ENCODE results near the gene SERPINB6. TPM values are rescaled to one million over a fixed set of nuclear protein-coding genes. Genes with fewer than 3 reads are reported as not detected.

Gene SERPINB6
- total RNA-seq, 1 experiment from 2014 or later = 39.0 TPM

DNA sequence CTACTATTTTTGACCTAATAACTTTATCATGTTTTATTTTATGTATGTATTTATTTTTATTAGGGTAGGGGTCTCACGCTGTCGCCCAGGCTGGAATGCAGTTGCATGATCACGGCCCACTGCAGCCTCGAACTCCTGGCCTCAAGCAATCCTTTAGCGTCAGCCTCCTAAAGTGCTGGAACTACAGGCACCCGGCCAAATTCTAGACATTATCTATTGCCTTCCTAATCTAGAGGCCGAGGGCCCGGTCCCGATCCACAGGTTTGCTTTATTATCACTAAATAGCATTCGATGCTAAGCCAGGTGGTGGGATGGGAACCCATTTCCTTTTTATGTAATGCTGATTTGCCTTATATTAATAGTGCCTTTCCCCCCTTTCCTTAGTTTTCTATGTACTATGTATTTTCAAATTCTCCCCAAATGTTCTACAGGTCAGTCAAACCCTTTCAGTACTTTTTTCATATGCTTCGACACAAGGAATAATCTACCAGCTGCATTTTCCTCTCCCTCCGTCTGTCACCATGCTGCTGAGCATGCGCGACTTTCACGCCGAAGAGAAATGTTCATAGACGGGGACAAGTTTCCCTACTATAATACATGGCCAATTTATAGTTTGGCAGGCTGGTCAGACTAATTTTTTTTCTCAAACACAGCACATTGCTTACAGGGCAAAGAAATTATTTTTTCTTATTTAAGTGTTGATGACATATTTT lies 6.4 kb downstream of the SERPINB6 start:
- Histone ChIP-seq H4K5ac (ENCODE audit: insufficient read length, low read depth, low read length) (no peak overlapping the region), H3K79me2 (ENCODE audit: insufficient read depth, low read length) (no peaks in the 10 kb centered on the region), H3K18ac (ENCODE audit: insufficient read length, low read depth, low read length) (no peak overlapping the region), H4K91ac (ENCODE audit: insufficient read length, low read depth, low read length) (no peak overlapping the region), H4K8ac (replicated peaks; ENCODE audit: insufficient read length, low read depth, low read length) (no peak overlapping the region), H2BK5ac (ENCODE audit: insufficient read length, low read length) (no peak overlapping the region), H3K9me3 (ENCODE audit: control insufficient read depth, low read depth, low read length) (no peaks in the 10 kb centered on the region), H2BK12ac (ENCODE audit: insufficient read length, low read depth, low read length) (no peak overlapping the region), H3K56ac (ENCODE audit: insufficient read length, low read depth, low read length) (no peak overlapping the region), H3K9ac (ENCODE audit: extremely low read depth, insufficient read length, low read length) (no peak overlapping the region), H4K20me1 (ENCODE audit: control insufficient read depth, insufficient read depth, insufficient read length) (no peaks in the 10 kb centered on the region), H2BK15ac (ENCODE audit: low read depth, low read length) (no peak overlapping the region), H2BK20ac (ENCODE audit: low read depth, low read length, poor library complexity, severe bottlenecking) (no peak overlapping the region), H3T11ph (ENCODE audit: low read length) (no peak overlapping the region), H3K14ac (ENCODE audit: insufficient read depth, low read length) (no peak overlapping the region), H3K4me2 (ENCODE audit: insufficient read depth, insufficient read length, low read length) (no peak overlapping the region), H3K79me1 (ENCODE audit: insufficient read depth, low read depth, low read length, poor library complexity, severe bottlenecking) (no peaks in the 10 kb centered on the region), H2AFZ (ENCODE audit: low read length) (no peak overlapping the region), H3K23me2 (ENCODE audit: insufficient read length, low read depth, low read length, poor library complexity, severe bottlenecking) (no peaks in the 10 kb centered on the region), H3K27me3 (ENCODE audit: insufficient read depth, low read length) (no peaks in the 10 kb centered on the region), H3K23ac (ENCODE audit: insufficient read length, low read depth, low read length) (no peak overlapping the region), H3K4ac (ENCODE audit: low read depth, low read length) (no peak overlapping the region), H3K4me1 (ENCODE audit: insufficient read depth, low read length) (peaks cover 12% of the 10 kb centered on the region; the same call in 1 of the 2 replicates), H2AK5ac (ENCODE audit: insufficient read length, low read length) (no peak overlapping the region), H3K27ac (ENCODE audit: insufficient read length, low read depth, low read length) (no peak overlapping the region), H2BK120ac (ENCODE audit: low read depth, low read length, poor library complexity, severe bottlenecking) (no peak overlapping the region)
- H3K9me3 Mint-ChIP-seq = no peaks in the 10 kb centered on the region
- peaks cover 6% of the 10 kb centered on the region; the same call in 1 of the 2 replicates for H3K27me3 Mint-ChIP-seq (ENCODE audit: low read depth)
- H3K36me3 Mint-ChIP-seq (ENCODE audit: insufficient read depth in 1 of 3, low read depth in 3 of 3) = no peaks in the 10 kb centered on the region; a peak in 3 of 7 replicates
- H3K27ac Mint-ChIP-seq = no peak overlapping the region
- H3K4me1 Mint-ChIP-seq = peaks cover 45 to 47% of the 10 kb centered on the region in 2 experiments
- no peak for TF ChIP-seq CTCF (conservative IDR thresholded peaks at IDR 0.05)
- WGBS (ENCODE audit: extremely low coverage, insufficient read length, low lambda C conversion rate) = no CpG with 5 or more reads among the region's 17 CpGs
- DNase-seq = no peak
- no peak overlapping the region for H3K4me3 Mint-ChIP-seq

All from H9 (cell line).